SHP77 treated with DMSO at 0.1 percent for 48 hours (cell line): ENCODE data around the gene CANT1.
"Not testable (repeated sequence)": the region's sequence is repeated elsewhere in the genome, so short reads cannot be mapped to it uniquely, and the experiment has no call there.

ENCODE experiments used
- DNase-seq: peaks from one replicate; lab custom pipeline; 2025; lab: John Stamatoyannopoulos, UW

The CANT1 gene

GRCh38 chr17:79027274-79027924 lies 17.8 kb upstream of the CANT1 start:
- no peak for DNase-seq

GRCh38 chr17:79026376-79027273 lies 17.1 kb upstream of the CANT1 start:
- no peak for DNase-seq

- no peak for DNase-seq
Observed at GRCh38 chr17:79024901-79025737, 15.6 kb upstream of the CANT1 start.

GRCh38 chr17:79023886-79024771 lies 14.6 kb upstream of the CANT1 start, which contains the start of gene C1QTNF1:
C1QTNF1 (plus strand) TSS chr17:79024169; CDS start chr17:79043969, 19,800 bp downstream.
- DNase-seq = no peak

GRCh38 chr17:79023180-79023705 lies 13.7 kb upstream of the CANT1 start:
- DNase-seq = no peak

- no peak for DNase-seq
Observed at GRCh38 chr17:79022507-79022991, 13.0 kb upstream of the CANT1 start.

- not testable (repeated sequence) for DNase-seq
Observed at GRCh38 chr17:79021929-79022328, 12.4 kb upstream of the CANT1 start.

- no peak for DNase-seq
Observed at GRCh38 chr17:79020631-79021301, 11.2 kb upstream of the CANT1 start.

GRCh38 chr17:79019632-79020584 lies 10.3 kb upstream of the CANT1 start:
- DNase-seq = peak; percentile 39

- DNase-seq = no peak
Observed at GRCh38 chr17:79019261-79019631, 9.7 kb upstream of the CANT1 start.

- DNase-seq = no peak
Observed at GRCh38 chr17:79018370-79018695, 8.8 kb upstream of the CANT1 start.

- no peak for DNase-seq
Observed at GRCh38 chr17:79017546-79018369, 8.2 kb upstream of the CANT1 start.

- no peak for DNase-seq
Observed at GRCh38 chr17:79014158-79014758, 4.7 kb upstream of the CANT1 start.

- DNase-seq = no peak
Observed at GRCh38 chr17:79012563-79013134, 3.1 kb upstream of the CANT1 start.

- no peak for DNase-seq
Observed at GRCh38 chr17:79011451-79012147, 2.0 kb upstream of the CANT1 start.

GRCh38 chr17:79010304-79010646 lies 711 bp upstream of the CANT1 start:
- DNase-seq = no peak
